ENCODE data around the gene KCTD14. TPM values are rescaled to one million over a fixed set of nuclear protein-coding genes. Genes with fewer than 3 reads are reported as not detected.

KCTD14 gene
- total RNA-seq, 1 experiment from 2014 or later = 12.5 TPM

- Histone ChIP-seq H4K5ac (ENCODE audit: insufficient read length, low read depth, low read length) (no peak overlapping the region), H2BK12ac (ENCODE audit: insufficient read length, low read depth, low read length) (no peak overlapping the region), H3K23me2 (ENCODE audit: insufficient read length, low read depth, low read length, poor library complexity, severe bottlenecking) (no peaks in the 10 kb centered on the region), H2BK20ac (ENCODE audit: low read depth, low read length, poor library complexity, severe bottlenecking) (no peak overlapping the region), H3K14ac (ENCODE audit: insufficient read depth, low read length) (no peak overlapping the region), H3K27me3 (ENCODE audit: insufficient read depth, low read length) (no peaks in the 10 kb centered on the region), H3T11ph (ENCODE audit: low read length) (no peak overlapping the region), H3K23ac (ENCODE audit: insufficient read length, low read depth, low read length) (no peak overlapping the region), H3K18ac (ENCODE audit: insufficient read length, low read depth, low read length) (no peak overlapping the region), H2BK5ac (ENCODE audit: insufficient read length, low read length) (no peak overlapping the region), H3K79me1 (ENCODE audit: insufficient read depth, low read depth, low read length, poor library complexity, severe bottlenecking) (no peaks in the 10 kb centered on the region), H3K79me2 (ENCODE audit: insufficient read depth, low read length) (no peaks in the 10 kb centered on the region), H3K9me3 (ENCODE audit: control insufficient read depth, low read depth, low read length) (no peaks in the 10 kb centered on the region), H4K8ac (replicated peaks; ENCODE audit: insufficient read length, low read depth, low read length) (no peak overlapping the region), H2AFZ (ENCODE audit: low read length) (no peak overlapping the region), H4K91ac (ENCODE audit: insufficient read length, low read depth, low read length) (no peak overlapping the region), H4K20me1 (ENCODE audit: control insufficient read depth, insufficient read depth, insufficient read length) (no peaks in the 10 kb centered on the region), H3K56ac (ENCODE audit: insufficient read length, low read depth, low read length) (no peak overlapping the region), H3K4ac (ENCODE audit: low read depth, low read length) (no peak overlapping the region), H3K4me1 (ENCODE audit: insufficient read depth, low read length) (peaks cover 5% of the 10 kb centered on the region; the same call in 1 of the 2 replicates), H2AK5ac (ENCODE audit: insufficient read length, low read length) (no peak overlapping the region), H2BK120ac (ENCODE audit: low read depth, low read length, poor library complexity, severe bottlenecking) (no peak overlapping the region), H3K27ac (ENCODE audit: insufficient read length, low read depth, low read length) (no peak overlapping the region), H3K9ac (ENCODE audit: extremely low read depth, insufficient read length, low read length) (no peak overlapping the region), H2BK15ac (ENCODE audit: low read depth, low read length) (no peak overlapping the region), H3K4me2 (ENCODE audit: insufficient read depth, insufficient read length, low read length) (no peak overlapping the region)
- Mint-ChIP-seq H3K27me3 (ENCODE audit: low read depth) (peaks cover 7% of the 10 kb centered on the region), H3K36me3 (ENCODE audit: insufficient read depth in 1 of 3, low read depth in 3 of 3) (no peaks in the 10 kb centered on the region; a peak in 2 of 7 replicates), H3K9me3 (no peaks in the 10 kb centered on the region), H3K4me1 (peaks cover 20 to 23% of the 10 kb centered on the region in 2 experiments), H3K27ac (peak overlapping the region in 2 of 3 experiments; percentile 32 to 43; a peak in 2 of 7 replicates), H3K4me3 (no peak overlapping the region)
- DNase-seq = no peak
- TF ChIP-seq CTCF (conservative IDR thresholded peaks at IDR 0.05) = no peak
- no CpG with 5 or more reads among the region's 3 CpGs for WGBS (ENCODE audit: extremely low coverage, insufficient read length, low lambda C conversion rate)
Measured at GRCh38 chr11:78048561-78048960, 25.5 kb upstream of the KCTD14 start.
